Vagina (tissue), 2 donors: ENCODE measurements around the gene PIK3R6.

Experiments used
- POLR2A ChIP-seq, 2 donors: fragments of 450-650 bp; IDR thresholded peaks; one replicate each; pipeline ENCODE4 v1.6.1; 2017; ENCODE audit warnings: antibody characterized with exemption in 2 of 2, mild to moderate bottlenecking in 2 of 2, moderate library complexity in 2 of 2
- POLR2AphosphoS5 ChIP-seq, 2 donors: sonication (generic); formaldehyde crosslinking; IDR thresholded peaks; one replicate each; pipeline ENCODE4 v1.9.0; 2017; ENCODE audit warnings: antibody characterized with exemption in 2 of 2, mild to moderate bottlenecking in 2 of 2, low read depth in 1 of 2; ENCODE audit not compliant: insufficient read depth in 1 of 2
- TF ChIP-seq, protein P1 (sequence below), 3 experiments: fragments of 450-650 bp in 2 of 3; fragments of 200-600 bp in 1 of 3; sonication (generic) in 1 of 3; IDR thresholded peaks; one replicate each; pipeline ENCODE4 v1.5.1; 2017 to 2019; ENCODE audit warnings: antibody characterized with exemption in 3 of 3, mild to moderate bottlenecking in 2 of 3, moderate library complexity in 2 of 3

DNA sequence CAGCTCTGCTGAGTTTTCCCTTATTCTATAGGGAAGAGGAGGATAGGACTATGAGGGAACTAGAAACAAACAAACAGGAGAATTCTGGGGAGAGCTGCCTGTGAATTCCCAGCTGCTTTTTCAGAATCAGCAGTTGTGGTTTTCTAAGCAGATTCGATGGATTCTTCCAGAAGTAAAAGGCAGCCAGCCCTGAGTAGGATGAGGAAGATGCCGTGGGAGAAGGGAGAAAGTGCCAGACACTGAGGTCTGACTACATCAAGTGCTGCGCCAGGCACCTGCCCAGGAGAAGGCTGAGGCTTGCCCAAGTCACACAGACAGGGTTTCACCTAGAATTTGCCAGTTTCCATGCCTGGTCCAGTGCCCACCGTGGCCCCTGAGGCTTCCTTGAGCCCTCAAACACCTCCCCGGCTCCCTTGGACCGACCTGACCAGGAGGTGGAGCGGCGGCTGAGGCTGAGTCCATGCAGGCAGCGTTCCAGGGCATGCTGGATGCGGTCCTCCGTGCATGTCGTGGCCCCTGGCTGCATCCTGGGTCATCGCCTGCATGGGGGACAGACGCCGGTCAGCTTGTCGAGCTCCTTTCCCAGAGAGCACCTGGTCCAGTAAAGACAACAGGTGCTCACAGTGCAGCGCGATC lies 43.6 kb upstream of the PIK3R6 start:
- TF ChIP-seq, protein P1, sequence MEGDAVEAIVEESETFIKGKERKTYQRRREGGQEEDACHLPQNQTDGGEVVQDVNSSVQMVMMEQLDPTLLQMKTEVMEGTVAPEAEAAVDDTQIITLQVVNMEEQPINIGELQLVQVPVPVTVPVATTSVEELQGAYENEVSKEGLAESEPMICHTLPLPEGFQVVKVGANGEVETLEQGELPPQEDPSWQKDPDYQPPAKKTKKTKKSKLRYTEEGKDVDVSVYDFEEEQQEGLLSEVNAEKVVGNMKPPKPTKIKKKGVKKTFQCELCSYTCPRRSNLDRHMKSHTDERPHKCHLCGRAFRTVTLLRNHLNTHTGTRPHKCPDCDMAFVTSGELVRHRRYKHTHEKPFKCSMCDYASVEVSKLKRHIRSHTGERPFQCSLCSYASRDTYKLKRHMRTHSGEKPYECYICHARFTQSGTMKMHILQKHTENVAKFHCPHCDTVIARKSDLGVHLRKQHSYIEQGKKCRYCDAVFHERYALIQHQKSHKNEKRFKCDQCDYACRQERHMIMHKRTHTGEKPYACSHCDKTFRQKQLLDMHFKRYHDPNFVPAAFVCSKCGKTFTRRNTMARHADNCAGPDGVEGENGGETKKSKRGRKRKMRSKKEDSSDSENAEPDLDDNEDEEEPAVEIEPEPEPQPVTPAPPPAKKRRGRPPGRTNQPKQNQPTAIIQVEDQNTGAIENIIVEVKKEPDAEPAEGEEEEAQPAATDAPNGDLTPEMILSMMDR (IDR thresholded peaks at IDR 0.05), result no peak
- no peak for TF ChIP-seq POLR2A (IDR thresholded peaks at IDR 0.05)
- TF ChIP-seq POLR2AphosphoS5 (IDR thresholded peaks at IDR 0.05; ENCODE audit: insufficient read depth in 1 of 2, low read depth in 1 of 2), result no peak
